PC-9 (cell line): ENCODE results near the gene NMS. TPM values are rescaled to one million over a fixed set of nuclear protein-coding genes. Genes with fewer than 3 reads are reported as not detected.

Source experiments
- BruUV-seq: library from RNA; stranded (reverse); fragments of 400-500 nt; replicated peaks from 2 replicates; lab custom pipeline; 2021; lab: Mats Ljungman, UMichigan
- CTCF ChIA-PET: fragments of 300-600 bp; sonication (Branson Sonifier 250); formaldehyde crosslinking; loops from one replicate; lab custom pipeline; 2022; ENCODE audit warnings: antibody characterized with exemption; lab: Charles Lee
- POLR2A ChIA-PET: fragments of 300-600 bp; sonication (Branson Sonifier 250); formaldehyde crosslinking; loops from one replicate; lab custom pipeline; 2022; ENCODE audit warnings: antibody characterized with exemption; ENCODE audit not compliant: unreplicated experiment; lab: Charles Lee
- DNase-seq, 2 experiments: peaks; one replicate each; pipeline versions ENCODE4 v3.0.0 to v3.0.0-alpha.2; 2015 to 2022; ENCODE audit warnings: mixed read lengths in 1 of 2
- H2AFZ ChIP-seq: fragments of 200-600 bp; sonication (generic); 2 replicates; pipeline ENCODE4 v1.8.1; 2017; ENCODE audit warnings: antibody characterized with exemption
- H3F3A ChIP-seq: fragments of 200-600 bp; sonication (generic); 2 replicates; pipeline ENCODE4 v1.8.1; 2017; ENCODE audit warnings: antibody characterized with exemption, mild to moderate bottlenecking, low read depth; ENCODE audit not compliant: insufficient read depth
- H3K27ac ChIP-seq: fragments of 200-600 bp; sonication (generic); 2 replicates; pipeline ENCODE4 v1.6.1; 2016; ENCODE audit warnings: mixed run types
- H3K27me3 ChIP-seq: fragments of 200-600 bp; sonication (generic); 2 replicates; pipeline ENCODE4 v1.6.1; 2016; ENCODE audit warnings: low read depth, mixed run types; ENCODE audit not compliant: insufficient read depth
- H3K36me3 ChIP-seq: fragments of 200-600 bp; sonication (generic); 2 replicates; pipeline ENCODE4 v1.6.1; 2016; ENCODE audit warnings: low read depth, mixed run types
- H3K4me1 ChIP-seq: fragments of 200-600 bp; sonication (generic); replicated peaks from 2 replicates; pipeline ENCODE4 v1.6.1; 2016; ENCODE audit warnings: mixed run types; ENCODE audit not compliant: insufficient read depth
- H3K4me2 ChIP-seq: fragments of 200-600 bp; sonication (generic); 2 replicates; pipeline ENCODE4 v1.6.1; 2017; ENCODE audit warnings: mixed run types
- H3K4me3 ChIP-seq: fragments of 200-600 bp; sonication (generic); 2 replicates; pipeline ENCODE4 v1.6.1; 2016; ENCODE audit warnings: mixed run types
- H3K79me2 ChIP-seq: fragments of 200-600 bp; sonication (generic); 2 replicates; pipeline ENCODE4 v1.6.1; 2017; ENCODE audit warnings: low read depth, mixed run types
- H3K9me2 ChIP-seq: fragments of 200-600 bp; sonication (generic); 2 replicates; pipeline ENCODE4 v1.8.1; 2017; ENCODE audit warnings: mild to moderate bottlenecking; ENCODE audit not compliant: insufficient read depth
- H3K9me3 ChIP-seq: fragments of 200-600 bp; sonication (generic); 2 replicates; pipeline ENCODE4 v1.8.1; 2016; ENCODE audit warnings: low read depth; ENCODE audit not compliant: insufficient read depth
- H4K20me1 ChIP-seq: fragments of 200-600 bp; sonication (generic); 2 replicates; pipeline ENCODE4 v1.8.1; 2017; ENCODE audit not compliant: insufficient read depth
- EZH2 ChIP-seq: fragments of 200-600 bp; sonication (generic); IDR thresholded peaks from 2 replicates; pipeline ENCODE4 v1.8.0; 2017; ENCODE audit warnings: antibody characterized with exemption, low read depth
- intact Hi-C: fragments of 100-400 bp; cut with micrococcal nuclease; formaldehyde crosslinking; loops from one replicate; pipeline ENCODE4 v1.10.0; 2022; ENCODE audit not compliant: unreplicated experiment
- total RNA-seq: library from RNA; stranded (reverse); gene quantifications from 2 replicates; pipeline ENCODE4 v1.2.3, GENCODE V29; 2021
- TF ChIP-seq, protein P1 (sequence below): fragments of 200-600 bp; sonication (generic); conservative IDR thresholded peaks from 2 replicates; pipeline ENCODE4 v1.6.1; 2017; ENCODE audit warnings: mixed run types, antibody characterized with exemption, mild to moderate bottlenecking, moderate library complexity

Gene NMS
- total RNA-seq, 1 experiment from 2014 or later: not detected

DNA sequence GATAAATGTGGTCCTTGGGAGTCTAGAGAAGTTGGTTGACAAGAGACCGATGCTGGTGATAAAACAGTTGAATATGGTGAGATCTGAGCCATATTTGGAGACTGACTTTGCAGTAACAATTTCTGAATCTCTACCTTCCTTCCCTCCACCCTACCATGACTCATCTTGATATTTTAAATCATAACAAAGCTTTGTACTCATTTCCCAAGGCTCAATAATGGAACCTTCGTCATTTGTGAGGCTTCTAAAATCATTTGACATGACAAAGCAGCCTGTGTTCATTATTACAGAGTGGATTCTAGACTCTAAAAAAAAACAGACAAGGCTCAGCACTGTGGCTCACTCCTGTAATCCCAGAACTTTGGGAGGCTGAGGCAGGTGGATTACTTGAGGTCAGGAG lies 54.0 kb downstream of the NMS start:
- no peak overlapping the region for H2AFZ ChIP-seq
- no peak overlapping the region for H3K27ac ChIP-seq
- DNase-seq: no peak
- no peaks in the 10 kb centered on the region for H3K4me1 ChIP-seq
- ChIA-PET CTCF (interaction anchor here (0.6 kb wide), 1 partner anchor 14 kb away, joined by 5 read pairs; no protein-coding TSS in a partner anchor), POLR2A (no interaction called here)
- no peaks in the 10 kb centered on the region for H3K79me2 ChIP-seq
- no peaks in the 10 kb centered on the region for H4K20me1 ChIP-seq
- no peaks in the 10 kb centered on the region for H3K9me3 ChIP-seq
- H3K27me3 ChIP-seq: peaks cover 76% of the 10 kb centered on the region
- no peak overlapping the region for H3K4me2 ChIP-seq
- H3K36me3 ChIP-seq: no peaks in the 10 kb centered on the region
- BruUV-seq: no TSS peak
- H3K9me2 ChIP-seq: no peaks in the 10 kb centered on the region
- H3K4me3 ChIP-seq: no peak overlapping the region
- intact Hi-C loops: no loop called here
- TF ChIP-seq EZH2: no peak
- TF ChIP-seq, protein P1, sequence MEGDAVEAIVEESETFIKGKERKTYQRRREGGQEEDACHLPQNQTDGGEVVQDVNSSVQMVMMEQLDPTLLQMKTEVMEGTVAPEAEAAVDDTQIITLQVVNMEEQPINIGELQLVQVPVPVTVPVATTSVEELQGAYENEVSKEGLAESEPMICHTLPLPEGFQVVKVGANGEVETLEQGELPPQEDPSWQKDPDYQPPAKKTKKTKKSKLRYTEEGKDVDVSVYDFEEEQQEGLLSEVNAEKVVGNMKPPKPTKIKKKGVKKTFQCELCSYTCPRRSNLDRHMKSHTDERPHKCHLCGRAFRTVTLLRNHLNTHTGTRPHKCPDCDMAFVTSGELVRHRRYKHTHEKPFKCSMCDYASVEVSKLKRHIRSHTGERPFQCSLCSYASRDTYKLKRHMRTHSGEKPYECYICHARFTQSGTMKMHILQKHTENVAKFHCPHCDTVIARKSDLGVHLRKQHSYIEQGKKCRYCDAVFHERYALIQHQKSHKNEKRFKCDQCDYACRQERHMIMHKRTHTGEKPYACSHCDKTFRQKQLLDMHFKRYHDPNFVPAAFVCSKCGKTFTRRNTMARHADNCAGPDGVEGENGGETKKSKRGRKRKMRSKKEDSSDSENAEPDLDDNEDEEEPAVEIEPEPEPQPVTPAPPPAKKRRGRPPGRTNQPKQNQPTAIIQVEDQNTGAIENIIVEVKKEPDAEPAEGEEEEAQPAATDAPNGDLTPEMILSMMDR: no peak
- no peaks in the 10 kb centered on the region for H3F3A ChIP-seq

DNA sequence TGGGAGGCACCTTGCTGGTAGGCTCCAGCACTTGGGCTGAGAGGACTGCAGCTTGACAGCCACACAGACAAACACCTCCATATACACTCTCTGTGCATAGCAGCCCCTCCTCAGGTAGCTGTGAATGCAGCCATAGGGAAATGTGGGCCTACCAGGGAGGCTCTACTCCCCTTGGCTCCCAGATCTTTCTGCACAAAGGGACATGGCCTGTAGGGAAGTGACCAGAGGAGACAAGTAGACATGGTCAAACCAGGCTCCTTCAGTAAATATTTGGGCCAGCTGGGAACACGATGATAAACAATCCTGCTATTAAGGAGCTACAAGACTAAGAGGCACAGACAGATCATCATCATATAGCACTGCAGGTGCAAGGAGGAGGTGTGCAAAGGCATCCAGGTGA lies 56.6 kb downstream of the NMS start:
- Histone ChIP-seq H3K27me3 (peaks cover 78% of the 10 kb centered on the region), H4K20me1 (no peaks in the 10 kb centered on the region), H3K36me3 (no peaks in the 10 kb centered on the region), H3K9me3 (no peaks in the 10 kb centered on the region), H2AFZ (no peak overlapping the region), H3F3A (no peaks in the 10 kb centered on the region), H3K4me1 (no peaks in the 10 kb centered on the region), H3K27ac (no peak overlapping the region), H3K4me2 (no peak overlapping the region), H3K9me2 (no peaks in the 10 kb centered on the region), H3K79me2 (no peaks in the 10 kb centered on the region), H3K4me3 (no peak overlapping the region)
- ChIA-PET POLR2A (no interaction called here), CTCF (no interaction called here)
- intact Hi-C loops: no loop called here
- no TSS peak for BruUV-seq
- DNase-seq: no peak
- TF ChIP-seq, protein P1: no peak
- no peak for TF ChIP-seq EZH2

DNA sequence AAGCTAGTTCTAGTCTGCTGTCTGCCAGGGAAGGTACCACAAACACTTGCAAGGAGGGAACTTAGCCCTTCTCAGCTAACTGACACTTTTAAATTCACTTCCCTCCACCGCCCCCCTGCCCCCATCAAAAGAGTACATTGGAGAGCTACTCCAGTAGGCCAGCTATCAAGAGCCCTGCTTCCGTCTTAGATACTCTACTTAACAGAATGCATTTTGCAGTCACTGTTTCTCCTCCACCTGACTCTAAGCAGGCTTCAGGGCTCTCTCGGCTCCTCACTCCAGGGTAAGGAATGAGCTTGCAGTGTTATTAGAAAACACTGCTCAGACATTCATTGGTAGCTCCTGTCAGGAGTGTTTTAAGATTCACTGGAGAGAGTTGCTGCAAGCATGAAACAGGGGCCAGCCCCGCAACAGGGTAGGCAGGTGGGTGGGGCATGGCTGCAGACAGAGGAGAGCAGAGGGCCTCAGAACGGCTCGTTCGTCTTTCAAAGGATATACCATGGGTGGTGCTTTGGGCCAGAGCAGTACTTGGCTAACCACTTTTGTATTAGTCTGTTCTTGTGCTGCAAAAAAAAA lies 57.2 kb downstream of the NMS start:
- TF ChIP-seq EZH2: no peak
- TF ChIP-seq, protein P1: no peak
- Histone ChIP-seq H3K4me2 (no peak overlapping the region), H3K27ac (no peak overlapping the region), H2AFZ (no peak overlapping the region), H3K9me3 (no peaks in the 10 kb centered on the region), H3K9me2 (no peaks in the 10 kb centered on the region), H3K79me2 (no peaks in the 10 kb centered on the region), H3K36me3 (no peaks in the 10 kb centered on the region), H3F3A (no peaks in the 10 kb centered on the region), H3K27me3 (peaks cover 76% of the 10 kb centered on the region), H3K4me3 (no peak overlapping the region), H4K20me1 (no peaks in the 10 kb centered on the region), H3K4me1 (no peaks in the 10 kb centered on the region)
- BruUV-seq: no TSS peak
- ChIA-PET POLR2A (no interaction called here), CTCF (no interaction called here)
- intact Hi-C loops: no loop called here
- DNase-seq: no peak
